Neural progenitor cell (in vitro differentiated cells): ENCODE results near the gene MACROH2A1. TPM values are rescaled to one million over a fixed set of nuclear protein-coding genes. Genes with fewer than 3 reads are reported as not detected.

ENCODE experiments used
- DNase-seq: peaks from one replicate; pipeline ENCODE4 v3.0.0-alpha.2; 2016; ENCODE audit warnings: low spot score
- H2AFZ ChIP-seq: fragments of 200-600 bp; sonication (generic); replicated peaks from 2 replicates; pipeline ENCODE4 v1.6.1; 2016; ENCODE audit warnings: antibody characterized with exemption
- H3F3A ChIP-seq: fragments of 200-600 bp; sonication (generic); 2 replicates; pipeline ENCODE4 v1.6.1; 2016; ENCODE audit warnings: antibody characterized with exemption, low read depth
- H3K27ac ChIP-seq: fragments of 200-600 bp; sonication (generic); 2 replicates; pipeline ENCODE4 v1.5.1; 2016; ENCODE audit warnings: mild to moderate bottlenecking
- H3K27me3 ChIP-seq: fragments of 200-600 bp; sonication (generic); 2 replicates; pipeline ENCODE4 v1.6.1; 2016; ENCODE audit warnings: mild to moderate bottlenecking, moderate library complexity
- H3K36me3 ChIP-seq: fragments of 200-600 bp; sonication (generic); 2 replicates; pipeline ENCODE4 v1.5.1; 2016
- H3K4me1 ChIP-seq: fragments of 200-600 bp; sonication (generic); 2 replicates; pipeline ENCODE4 v1.6.1; 2016; ENCODE audit warnings: mixed run types
- H3K4me2 ChIP-seq: fragments of 200-600 bp; sonication (generic); 2 replicates; pipeline ENCODE4 v1.6.1; 2016
- H3K4me3 ChIP-seq: fragments of 200-600 bp; sonication (generic); 2 replicates; pipeline ENCODE4 v1.5.1; 2016
- H3K79me2 ChIP-seq: fragments of 200-600 bp; sonication (generic); 2 replicates; pipeline ENCODE4 v1.6.1; 2016; ENCODE audit warnings: low read depth
- H3K9ac ChIP-seq: fragments of 200-600 bp; sonication (generic); 2 replicates; pipeline ENCODE4 v1.6.1; 2016
- H3K9me3 ChIP-seq: fragments of 200-600 bp; sonication (generic); 2 replicates; pipeline ENCODE4 v1.5.1; 2016; ENCODE audit warnings: low read depth
- H4K20me1 ChIP-seq: fragments of 200-600 bp; sonication (generic); 2 replicates; pipeline ENCODE4 v1.6.1; 2016; ENCODE audit warnings: low read depth
- H3K27ac Mint-ChIP-seq: 3 replicates; pipeline ENCODE4 v1.8.0; 2021; ENCODE audit warnings: mixed read lengths
- H3K27me3 Mint-ChIP-seq: 2 replicates; pipeline ENCODE4 v1.8.0; 2022; ENCODE audit warnings: low read depth, mild to moderate bottlenecking, inconsistent platforms, moderate library complexity, mixed read lengths; ENCODE audit not compliant: insufficient read depth
- H3K36me3 Mint-ChIP-seq: 3 replicates; pipeline ENCODE4 v1.8.0; 2021; ENCODE audit warnings: mixed read lengths
- H3K4me1 Mint-ChIP-seq: 3 replicates; pipeline ENCODE4 v1.8.0; 2021; ENCODE audit warnings: mixed read lengths
- H3K4me3 Mint-ChIP-seq: 3 replicates; pipeline ENCODE4 v1.8.0; 2021; ENCODE audit warnings: mild to moderate bottlenecking, moderate library complexity, mixed read lengths
- H3K9me3 Mint-ChIP-seq: 3 replicates; pipeline ENCODE4 v1.8.0; 2020; ENCODE audit warnings: mixed read lengths
- CTCF ChIP-seq: fragments of 200-600 bp; sonication (generic); IDR thresholded peaks from 2 replicates; pipeline ENCODE4 v1.5.1; 2017; ENCODE audit warnings: antibody characterized with exemption, mild to moderate bottlenecking
- EZH2 ChIP-seq: fragments of 200-600 bp; sonication (generic); IDR thresholded peaks from 2 replicates; pipeline ENCODE4 v1.6.1; 2017; ENCODE audit warnings: antibody characterized with exemption, mild to moderate bottlenecking, moderate library complexity
- EZH2phosphoT487 ChIP-seq: fragments of 200-600 bp; sonication (generic); IDR thresholded peaks from 2 replicates; pipeline ENCODE4 v1.6.1; 2017; ENCODE audit warnings: antibody characterized with exemption
- total RNA-seq: library from RNA; depleted of rRNA; stranded (reverse); fragments of >200 nt; gene quantifications from 2 replicates; pipeline ENCODE4 v1.2.3, GENCODE V29; 2015; ENCODE audit warnings: low replicate concordance

The MACROH2A1 gene
- total RNA-seq, 1 donor from 2014 or later: 179 TPM

GRCh38 chr5:135417083-135417482 is 18.1 kb upstream of the MACROH2A1 start:
- Histone ChIP-seq H3K27me3 (peaks cover 87% of the 10 kb centered on the region), H3K36me3 (no peaks in the 10 kb centered on the region), H3K27ac (no peak overlapping the region), H3K4me1 (no peaks in the 10 kb centered on the region), H3K4me2 (no peak overlapping the region), H3F3A (no peaks in the 10 kb centered on the region), H3K9me3 (no peaks in the 10 kb centered on the region), H3K4me3 (no peak overlapping the region), H3K9ac (no peak overlapping the region), H3K79me2 (no peaks in the 10 kb centered on the region), H4K20me1 (no peaks in the 10 kb centered on the region), H2AFZ (no peak overlapping the region)
- Mint-ChIP-seq H3K9me3 (no peaks in the 10 kb centered on the region), H3K36me3 (no peaks in the 10 kb centered on the region), H3K4me1 (no peaks in the 10 kb centered on the region), H3K4me3 (no peak overlapping the region), H3K27me3 (peaks cover 4% of the 10 kb centered on the region), H3K27ac (no peak overlapping the region)
- TF ChIP-seq CTCF (no peak), EZH2phosphoT487 (no peak), EZH2 (no peak)
- no peak for DNase-seq

- H3K27ac Mint-ChIP-seq: no peak overlapping the region
- peaks cover 14% of the 10 kb centered on the region for H3K4me1 Mint-ChIP-seq
- H3K4me2 ChIP-seq: no peak overlapping the region
Measured at GRCh38 chr5:135405082-135405481, 6.1 kb upstream of the MACROH2A1 start.

GRCh38 chr5:135402031-135402430 is 3.0 kb upstream of the MACROH2A1 start:
- peaks cover 26% of the 10 kb centered on the region for H3K4me1 Mint-ChIP-seq
- H3K27ac Mint-ChIP-seq: no peak overlapping the region
- no peak overlapping the region for H3K4me2 ChIP-seq
- no peak overlapping the region for H3K4me3 Mint-ChIP-seq
- H3K9ac ChIP-seq: no peak overlapping the region
- peaks cover under 1% of the 10 kb centered on the region for H3K36me3 Mint-ChIP-seq
- no peak overlapping the region for H3K4me3 ChIP-seq
- H3K27me3 ChIP-seq: peaks cover 82% of the 10 kb centered on the region
- H3K27ac ChIP-seq: no peak overlapping the region
- H3F3A ChIP-seq: peaks cover 30% of the 10 kb centered on the region
- no peaks in the 10 kb centered on the region for H3K9me3 ChIP-seq
- H3K27me3 Mint-ChIP-seq: peaks cover 3% of the 10 kb centered on the region
- peaks cover 16% of the 10 kb centered on the region for H3K79me2 ChIP-seq
- no peaks in the 10 kb centered on the region for H3K36me3 ChIP-seq
- TF ChIP-seq CTCF (no peak), EZH2 (no peak), EZH2phosphoT487 (no peak)
- H2AFZ ChIP-seq: no peak overlapping the region
- peaks cover 18% of the 10 kb centered on the region for H3K4me1 ChIP-seq
- H3K9me3 Mint-ChIP-seq: peaks cover 3% of the 10 kb centered on the region
- no peak for DNase-seq
- peaks cover 12% of the 10 kb centered on the region for H4K20me1 ChIP-seq

More at GRCh38 chr5:135405082-135405481, 6.1 kb upstream of the MACROH2A1 start:
- no peaks in the 10 kb centered on the region for H3K79me2 ChIP-seq
- no peak overlapping the region for H3K4me3 ChIP-seq
- H3K9ac ChIP-seq: no peak overlapping the region
- H3K27me3 ChIP-seq: peaks cover 71% of the 10 kb centered on the region
- H3F3A ChIP-seq: peaks cover 10% of the 10 kb centered on the region
- H4K20me1 ChIP-seq: no peaks in the 10 kb centered on the region
- Mint-ChIP-seq H3K27me3 (peaks cover under 1% of the 10 kb centered on the region), H3K4me3 (no peak overlapping the region), H3K9me3 (peaks cover 10% of the 10 kb centered on the region), H3K36me3 (peaks cover 2% of the 10 kb centered on the region)
- no peak overlapping the region for H3K27ac ChIP-seq
- no peaks in the 10 kb centered on the region for H3K36me3 ChIP-seq
- peaks cover 1% of the 10 kb centered on the region for H3K4me1 ChIP-seq
- TF ChIP-seq CTCF (no peak), EZH2 (no peak), EZH2phosphoT487 (no peak)
- DNase-seq: no peak
- H2AFZ ChIP-seq: no peak overlapping the region
- no peaks in the 10 kb centered on the region for H3K9me3 ChIP-seq
